Activated CD4-positive, alpha-beta T cell treated with anti-CD3 and anti-CD28 coated beads for 36 hours (primary cell): ENCODE data around the gene SLC26A5. TPM values are rescaled to one million over a fixed set of nuclear protein-coding genes. Genes with fewer than 3 reads are reported as not detected.
A peak's percentile ranks its signal among the peaks of the same experiment; 100 is the strongest.

Experiments
- ATAC-seq: fragments of 200-7000 bp; cut with Tn5 transposase; one replicate; pipeline ENCODE4 v1.10.0; 2021; ENCODE audit warnings: mild to moderate bottlenecking, moderate library complexity
- CTCF ChIA-PET: fragments of 350-600 bp; sonication (Branson Sonifier 250); formaldehyde crosslinking; loops from one replicate; lab custom pipeline; 2021; ENCODE audit warnings: antibody characterized with exemption; lab: Charles Lee
- POLR2A ChIA-PET: fragments of 350-600 bp; sonication (Branson Sonifier 250); formaldehyde crosslinking; loops from one replicate; lab custom pipeline; 2021; ENCODE audit warnings: antibody characterized with exemption, inconsistent platforms; lab: Charles Lee
- DNase-seq: peaks from one replicate; pipeline ENCODE4 v3.0.0-alpha.2; 2020
- H3K27ac Mint-ChIP-seq: one replicate; pipeline ENCODE4 v1.8.0; 2021; ENCODE audit warnings: mixed read lengths
- H3K27me3 Mint-ChIP-seq: one replicate; pipeline ENCODE4 v1.8.0; 2021; ENCODE audit warnings: mixed read lengths
- H3K36me3 Mint-ChIP-seq: one replicate; pipeline ENCODE4 v1.8.0; 2021; ENCODE audit warnings: low read depth, mixed read lengths
- H3K4me1 Mint-ChIP-seq: one replicate; pipeline ENCODE4 v1.8.0; 2021; ENCODE audit warnings: mixed read lengths
- H3K4me3 Mint-ChIP-seq: one replicate; pipeline ENCODE4 v1.8.0; 2021; ENCODE audit warnings: mild to moderate bottlenecking, moderate library complexity, mixed read lengths
- H3K9me3 Mint-ChIP-seq: one replicate; pipeline ENCODE4 v1.8.0; 2021; ENCODE audit warnings: low read depth, mixed read lengths
- intact Hi-C, 2 experiments: fragments of 100-400 bp; cut with DNase I in 1 of 2; cut with micrococcal nuclease in 1 of 2; formaldehyde crosslinking; loops; one replicate each; pipeline versions ENCODE4 v1.14.2 to v1.15.1; 2022 to 2024; cut with DNase I, micrococcal nuclease
- total RNA-seq, 2 experiments: library from RNA; stranded (reverse); gene quantifications; one replicate each; pipeline ENCODE4 v1.2.3, GENCODE V29; 2021

Gene SLC26A5
- total RNA-seq, 2 experiments from 2014 or later, result not detected

DNA sequence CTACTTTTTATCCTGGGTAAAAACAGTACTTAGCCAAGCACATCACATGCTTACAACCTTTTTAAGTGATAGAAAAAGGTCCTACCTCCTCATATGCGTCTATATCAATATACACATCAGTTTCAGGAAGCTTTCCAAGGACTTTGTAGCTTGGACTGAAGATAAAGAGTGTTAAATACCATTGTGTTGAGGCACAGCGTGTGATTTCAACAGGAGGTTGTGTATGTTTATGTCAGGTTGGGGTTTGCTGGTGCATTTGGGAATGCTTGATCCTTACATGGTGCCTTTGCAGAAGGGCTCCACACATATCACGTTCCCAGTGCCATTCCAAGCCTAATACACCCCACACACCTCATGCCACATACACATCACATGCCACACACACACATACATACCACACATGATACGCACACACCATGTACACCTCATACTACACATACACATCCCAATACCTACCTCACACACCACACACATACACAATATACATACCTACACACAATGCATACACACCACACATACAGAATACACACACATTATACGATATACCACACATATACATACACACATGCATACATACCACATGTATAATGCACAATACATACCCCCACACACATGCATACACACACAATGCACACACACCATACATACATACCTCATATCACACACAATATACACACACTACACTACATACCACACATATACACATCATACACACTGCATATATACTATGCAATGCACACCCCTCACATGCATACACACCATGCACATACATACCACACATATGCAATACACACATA, 65.4 kb downstream of the SLC26A5 start:
- DNase-seq, result no peak
- no peak overlapping the region for H3K4me3 Mint-ChIP-seq
- H3K27ac Mint-ChIP-seq, result no peak overlapping the region
- intact Hi-C loops, result no loop called here
- no peaks in the 10 kb centered on the region for H3K36me3 Mint-ChIP-seq
- H3K4me1 Mint-ChIP-seq, result no peaks in the 10 kb centered on the region
- CTCF ChIA-PET, result no interaction called here
- ATAC-seq, result no peak
- peaks cover 5% of the 10 kb centered on the region for H3K27me3 Mint-ChIP-seq
- POLR2A ChIA-PET, result no interaction called here
- no peaks in the 10 kb centered on the region for H3K9me3 Mint-ChIP-seq

DNA sequence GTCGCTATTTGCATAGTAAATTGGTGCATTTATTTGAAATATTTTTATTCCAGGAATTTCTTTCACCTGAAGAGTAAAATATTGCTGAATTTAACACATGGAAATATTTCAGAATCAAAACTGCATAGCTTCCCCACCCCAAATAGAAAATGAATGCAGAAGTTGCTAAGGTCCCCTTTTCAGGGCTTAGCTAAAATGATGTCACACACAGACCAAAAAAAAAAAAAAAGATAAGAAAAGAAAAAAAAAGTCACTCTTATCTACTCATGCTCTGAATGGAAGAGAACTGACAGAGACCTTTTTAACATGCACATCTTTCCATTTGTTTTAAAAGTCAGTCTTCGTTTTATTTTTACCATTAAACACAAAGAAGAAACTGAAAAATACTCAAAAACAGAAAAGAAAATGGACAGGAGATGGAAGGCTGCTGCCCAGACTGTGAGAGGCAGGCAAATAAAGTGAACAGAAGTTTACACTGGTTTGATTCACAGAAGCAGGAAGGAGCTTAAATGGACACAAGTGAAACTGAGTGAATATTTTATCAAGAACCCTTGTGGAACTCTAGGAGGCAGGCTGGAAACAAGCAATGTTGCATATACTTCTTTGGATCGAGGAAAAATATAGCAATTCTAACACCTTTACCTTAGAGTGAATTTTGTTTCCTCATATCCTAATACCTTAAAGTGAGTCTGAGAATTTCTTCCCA, 66.6 kb downstream of the SLC26A5 start:
- ChIA-PET POLR2A (no interaction called here), CTCF (interaction anchor here (0.6 to 1.1 kb wide), 2 partner anchors 17 to 27 kb away, joined by 3 read pairs; no protein-coding TSS in a partner anchor)
- DNase-seq, result no peak
- intact Hi-C loops, result no loop called here
- Mint-ChIP-seq H3K27me3 (peaks cover 3% of the 10 kb centered on the region), H3K27ac (no peak overlapping the region), H3K36me3 (no peaks in the 10 kb centered on the region), H3K4me1 (no peaks in the 10 kb centered on the region), H3K9me3 (no peaks in the 10 kb centered on the region), H3K4me3 (no peak overlapping the region)
- no peak for ATAC-seq

DNA sequence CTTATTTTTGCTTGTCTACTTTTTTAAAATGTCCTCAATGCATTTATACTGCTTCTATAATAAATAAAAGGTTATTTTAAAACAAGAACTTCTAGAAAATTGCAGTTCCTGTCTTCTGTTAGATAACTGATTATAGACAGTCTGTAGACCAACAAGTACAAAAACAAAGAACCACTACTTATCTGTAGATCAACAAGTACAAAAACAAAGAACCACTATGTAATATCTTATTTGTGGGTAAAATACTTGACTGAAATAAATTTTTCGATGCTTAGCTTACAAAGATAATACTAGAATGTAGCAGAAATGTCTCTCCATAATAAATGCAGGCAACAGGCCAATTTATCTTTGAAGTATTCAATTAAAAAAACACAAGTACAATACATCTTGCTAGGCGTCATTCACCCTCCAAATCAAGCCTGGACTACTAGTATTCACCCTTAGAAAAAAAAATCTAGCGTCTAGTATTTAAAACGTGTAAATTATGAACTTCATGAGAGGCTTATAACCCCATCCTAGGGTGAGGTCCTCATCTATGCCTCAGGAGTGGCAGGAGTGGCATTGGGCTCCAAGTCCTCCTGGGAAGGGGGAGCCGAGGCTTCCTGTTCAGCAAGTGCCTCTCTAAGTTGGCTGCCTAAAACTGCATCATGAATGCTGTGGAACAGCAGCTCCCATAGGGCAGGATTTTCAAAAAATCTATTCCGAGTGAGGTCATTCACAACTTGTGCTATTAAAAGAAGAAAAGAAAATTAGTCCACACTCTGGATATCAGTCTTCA, 72.0 kb downstream of the SLC26A5 start:
- CTCF ChIA-PET, result no interaction called here
- H3K4me3 Mint-ChIP-seq, result no peak overlapping the region
- no peaks in the 10 kb centered on the region for H3K36me3 Mint-ChIP-seq
- H3K27ac Mint-ChIP-seq, result no peak overlapping the region
- intact Hi-C loops, result no loop called here
- ATAC-seq (no peak), DNase-seq (no peak)
- peaks cover 5% of the 10 kb centered on the region for H3K4me1 Mint-ChIP-seq
- H3K27me3 Mint-ChIP-seq, result peaks cover 3% of the 10 kb centered on the region
- H3K9me3 Mint-ChIP-seq, result no peaks in the 10 kb centered on the region
- POLR2A ChIA-PET, result interaction anchor here (0.7 kb wide), 1 partner anchor 484 kb away, joined by 5 read pairs; no protein-coding TSS in a partner anchor

DNA sequence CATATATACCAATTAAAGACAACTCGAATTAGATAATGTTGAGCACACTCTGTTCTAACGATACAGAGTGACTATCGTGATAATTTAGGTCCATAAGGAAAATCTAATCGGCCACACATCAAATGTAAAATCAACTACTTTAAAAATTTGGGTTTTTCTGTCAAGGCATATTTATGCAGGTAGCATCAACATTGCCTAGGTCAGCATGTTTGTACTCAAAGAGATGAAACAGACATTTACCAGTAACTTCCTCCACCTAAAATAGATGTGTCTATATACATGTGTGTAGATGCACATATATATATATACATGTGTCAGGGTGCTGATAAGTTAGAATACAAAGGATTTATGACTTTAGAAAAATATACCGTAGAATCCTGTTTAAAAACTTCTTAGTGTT, 76.6 kb downstream of the SLC26A5 start:
- intact Hi-C loops, result no loop called here
- ATAC-seq (no peak), DNase-seq (no peak)
- no peaks in the 10 kb centered on the region for H3K9me3 Mint-ChIP-seq
- H3K36me3 Mint-ChIP-seq, result peaks cover 31% of the 10 kb centered on the region
- ChIA-PET POLR2A (no interaction called here), CTCF (no interaction called here)
- H3K4me3 Mint-ChIP-seq, result no peak overlapping the region
- H3K4me1 Mint-ChIP-seq, result peaks cover 5% of the 10 kb centered on the region
- no peaks in the 10 kb centered on the region for H3K27me3 Mint-ChIP-seq
- no peak overlapping the region for H3K27ac Mint-ChIP-seq

DNA sequence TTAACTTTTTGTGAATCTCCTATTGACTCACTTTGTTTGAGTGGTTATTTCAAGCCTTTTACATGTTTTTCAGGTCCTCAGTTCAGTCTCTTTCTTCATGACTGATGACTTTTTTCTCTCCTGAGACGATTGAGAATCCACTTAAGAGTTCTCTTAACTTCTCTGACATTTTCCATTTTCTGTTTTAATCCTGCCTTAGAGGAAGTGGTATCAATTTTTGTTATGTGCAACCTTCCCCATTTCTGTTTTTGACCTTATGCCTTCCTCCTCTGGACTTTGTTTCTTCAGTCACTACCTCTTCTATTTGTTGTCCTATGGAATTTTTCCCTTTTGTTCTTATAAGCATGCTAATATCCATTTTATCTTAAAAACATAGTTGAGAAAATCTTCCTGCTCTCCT, 96.2 kb downstream of the SLC26A5 start:
- ATAC-seq (no peak), DNase-seq (no peak)
- ChIA-PET CTCF (interaction anchor here (2.1 kb wide), 1 partner anchor 56 kb away, joined by 4 read pairs; no protein-coding TSS in a partner anchor), POLR2A (no interaction called here)
- Mint-ChIP-seq H3K27me3 (no peaks in the 10 kb centered on the region), H3K4me1 (peaks cover 62% of the 10 kb centered on the region), H3K4me3 (peak overlapping the region; percentile 94), H3K9me3 (no peaks in the 10 kb centered on the region), H3K27ac (peak overlapping the region; percentile 93), H3K36me3 (peaks cover 40% of the 10 kb centered on the region)
- intact Hi-C loops, result loop anchor here (2.0 to 10.0 kb wide), 5 partner anchors 55 to 1665 kb away; partner anchors contain the start of genes ARMC10 (in 1 of the 2), KMT2E (in 1 of the 2) and NAPEPLD (in 1 of the 2)

DNA sequence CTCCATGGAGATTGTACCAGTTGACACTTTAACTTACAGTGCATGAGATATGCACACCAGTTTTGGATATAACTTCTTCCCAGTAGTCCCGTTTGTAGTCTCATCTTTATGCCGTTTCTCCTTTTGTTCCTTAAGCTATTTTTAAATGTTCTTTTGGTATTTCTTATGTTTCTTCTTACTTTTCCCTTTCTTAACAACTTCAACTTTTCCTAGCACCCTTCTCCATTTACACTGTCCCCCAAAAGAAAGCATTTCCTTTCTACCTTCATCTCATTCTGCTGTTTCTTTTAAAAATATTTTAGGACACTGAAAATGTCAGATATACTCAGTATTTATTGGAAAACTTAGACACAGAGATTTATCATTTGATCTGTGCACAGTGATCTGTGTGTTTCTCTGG, 97.0 kb downstream of the SLC26A5 start:
- ChIA-PET POLR2A (no interaction called here), CTCF (interaction anchor here (1.6 to 2.1 kb wide), 2 partner anchors 9 to 57 kb away, joined by 4 to 6 read pairs; no protein-coding TSS in a partner anchor)
- Mint-ChIP-seq H3K27me3 (no peaks in the 10 kb centered on the region), H3K4me1 (peaks cover 62% of the 10 kb centered on the region), H3K9me3 (no peaks in the 10 kb centered on the region), H3K36me3 (peaks cover 40% of the 10 kb centered on the region), H3K27ac (peak overlapping the region; percentile 93), H3K4me3 (peak overlapping the region; percentile 94)
- intact Hi-C loops, result loop anchor here (1.0 to 10.0 kb wide), 6 partner anchors 56 to 1666 kb away; partner anchors contain the start of genes ARMC10 (in 1 of the 2), KMT2E (in 1 of the 2) and NAPEPLD (in 1 of the 2)
- no peak for ATAC-seq
- no peak for DNase-seq

DNA sequence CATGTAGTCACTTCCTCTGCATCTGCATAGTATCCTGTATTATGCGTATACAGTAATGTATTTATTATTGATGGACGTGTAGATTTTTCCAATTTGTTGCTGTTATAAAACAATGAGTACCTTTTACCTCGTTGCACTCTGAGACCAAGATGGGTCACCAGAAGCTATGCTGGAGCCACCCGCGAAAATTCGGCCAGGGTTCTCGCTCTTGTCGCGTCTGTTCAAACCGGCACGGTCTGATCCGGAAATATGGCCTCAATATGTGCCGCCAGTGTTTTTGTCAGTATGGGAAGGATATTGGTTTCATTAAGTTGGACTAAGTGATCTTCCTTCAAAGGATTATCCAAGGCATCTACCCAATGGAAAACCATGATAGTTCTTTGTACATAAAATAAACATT, 97.6 kb downstream of the SLC26A5 start:
- ChIA-PET CTCF (interaction anchor here (1.2 to 2.1 kb wide), 3 partner anchors 10 to 58 kb away, joined by 3 to 6 read pairs (median 4); no protein-coding TSS in a partner anchor), POLR2A (no interaction called here)
- Mint-ChIP-seq H3K4me1 (peaks cover 58% of the 10 kb centered on the region), H3K9me3 (no peaks in the 10 kb centered on the region), H3K36me3 (peaks cover 39% of the 10 kb centered on the region), H3K4me3 (peak overlapping the region; percentile 94), H3K27me3 (no peaks in the 10 kb centered on the region), H3K27ac (peak overlapping the region; percentile 97)
- intact Hi-C loops, result loop anchor here (1.0 to 10.0 kb wide), 6 partner anchors 56 to 1666 kb away; partner anchors contain the start of genes ARMC10 (in 1 of the 2), KMT2E (in 1 of the 2) and NAPEPLD (in 1 of the 2)
- ATAC-seq (no peak), DNase-seq (peak; percentile 23)

DNA sequence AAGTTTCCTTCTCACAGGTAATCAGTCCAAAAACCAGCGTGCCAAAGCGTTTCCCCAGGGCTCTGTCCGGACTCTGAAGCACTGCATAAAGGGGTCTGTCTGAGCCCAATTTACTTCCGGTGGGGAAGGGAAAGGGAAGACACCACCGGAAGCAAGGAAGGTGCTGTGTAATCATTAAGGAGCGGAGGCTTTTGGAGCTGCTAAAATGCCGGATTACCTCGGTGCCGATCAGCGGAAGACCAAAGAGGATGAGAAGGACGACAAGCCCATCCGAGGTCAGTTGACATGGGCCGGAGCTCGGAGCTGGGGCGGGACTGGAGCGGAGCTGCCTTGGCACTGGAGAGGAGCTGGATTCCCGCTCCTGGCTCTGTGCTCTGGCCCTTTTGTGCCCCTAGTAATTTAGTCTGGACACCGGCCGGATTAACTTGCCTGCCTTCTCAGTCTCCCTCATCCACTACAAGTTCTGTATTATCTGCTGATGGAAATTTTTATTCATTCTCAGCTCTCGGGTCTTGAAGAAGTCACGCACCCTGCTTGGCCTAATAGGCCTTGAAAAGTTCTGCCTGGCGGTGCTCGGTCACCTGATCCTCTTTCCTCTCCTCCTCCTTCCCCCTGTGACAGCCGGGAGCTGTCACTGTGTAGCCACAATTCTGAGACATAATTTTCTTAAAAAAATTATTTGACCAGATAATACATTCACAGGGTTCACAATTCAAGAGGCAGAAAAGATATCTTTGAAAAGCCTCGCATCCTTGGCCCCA, 98.3 kb downstream of the SLC26A5 start, which contains the start of gene PSMC2:
TSS of gene PSMC2 (plus strand) at position 137 of the 761 bp plus-strand sequence. CDS start at position 206, 69 bp downstream.
- ChIA-PET POLR2A (interaction anchor here (0.5 to 1.0 kb wide), 2 partner anchors 20 to 400 kb away, joined by 3 to 5 read pairs; no protein-coding TSS in a partner anchor), CTCF (interaction anchor here (0.9 to 2.1 kb wide), 6 partner anchors 10 to 275 kb away, joined by 3 to 6 read pairs (median 3); no protein-coding TSS in a partner anchor)
- peak; percentile 69 for ATAC-seq
- peak within 1 kb of the TSS; percentile 97 for H3K27ac Mint-ChIP-seq
- intact Hi-C loops, result loop anchor here (1.0 to 10.0 kb wide), 7 partner anchors 50 to 1667 kb away; partner anchors contain the start of genes PMPCB (in 2 of the 2), ARMC10 (in 1 of the 2), KMT2E (in 1 of the 2) and NAPEPLD (in 1 of the 2)
- peak; percentile 87 for DNase-seq
- H3K36me3 Mint-ChIP-seq, result peaks cover 36% of the 10 kb centered on the region
- peaks cover 55% of the 10 kb centered on the region for H3K4me1 Mint-ChIP-seq
- H3K4me3 Mint-ChIP-seq, result peak within 1 kb of the TSS; percentile 94
- H3K9me3 Mint-ChIP-seq, result no peaks in the 10 kb centered on the region
- H3K27me3 Mint-ChIP-seq, result no peaks in the 10 kb centered on the region

DNA sequence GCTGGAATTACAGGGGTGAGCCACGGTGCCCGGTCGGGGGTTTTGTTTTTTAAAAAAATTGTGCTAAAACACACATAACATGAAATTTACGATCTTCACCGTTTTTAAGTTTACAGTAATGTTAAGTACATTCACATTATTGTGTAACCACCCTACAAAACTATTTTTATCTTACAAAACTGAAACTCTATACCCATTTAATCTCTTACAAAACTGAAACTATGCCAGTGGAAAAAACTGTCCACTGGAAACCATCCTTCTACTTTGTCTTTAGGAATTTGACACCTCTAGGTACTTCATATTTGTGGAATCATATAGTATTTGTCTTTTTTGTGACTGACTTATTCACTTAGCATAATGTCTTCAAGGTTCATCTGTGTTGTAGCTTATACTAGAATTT, 99.6 kb downstream of the SLC26A5 start:
- Mint-ChIP-seq H3K9me3 (no peaks in the 10 kb centered on the region), H3K27ac (peak overlapping the region; percentile 60), H3K27me3 (no peaks in the 10 kb centered on the region), H3K4me3 (peak overlapping the region; percentile 94), H3K4me1 (peaks cover 55% of the 10 kb centered on the region), H3K36me3 (peaks cover 34% of the 10 kb centered on the region)
- intact Hi-C loops, result loop anchor here (5.0 to 10.0 kb wide), 4 partner anchors 58 to 1668 kb away; partner anchors contain the start of genes ARMC10 (in 1 of the 2) and KMT2E (in 1 of the 2)
- ChIA-PET POLR2A (no interaction called here), CTCF (interaction anchor here (1.0 kb wide), 2 partner anchors 49 to 274 kb away, joined by 3 to 4 read pairs; no protein-coding TSS in a partner anchor)
- ATAC-seq (no peak), DNase-seq (no peak)
